Caco-2 (cell line): ENCODE results near the gene GART. TPM values are rescaled to one million over a fixed set of nuclear protein-coding genes. Genes with fewer than 3 reads are reported as not detected.

Experiments
- BruUV-seq: library from RNA; stranded (reverse); fragments of 400-500 nt; replicated peaks from 2 replicates; lab custom pipeline; 2021; lab: Mats Ljungman, UMichigan
- CTCF ChIA-PET: fragments of 300-600 bp; sonication (Branson Sonifier 250); formaldehyde crosslinking; loops from one replicate; lab custom pipeline; 2022; ENCODE audit warnings: antibody characterized with exemption; lab: Charles Lee
- POLR2A ChIA-PET: fragments of 300-600 bp; sonication (Branson Sonifier 250); formaldehyde crosslinking; loops from one replicate; lab custom pipeline; 2022; ENCODE audit warnings: antibody characterized with exemption; lab: Charles Lee
- DNase-seq, 2 experiments: peaks; one replicate each; pipeline versions ENCODE4 v3.0.0 to v3.0.0-alpha.2; 2020 to 2022
- H3K27me3 ChIP-seq: replicated peaks from 2 replicates; pipeline ENCODE4 v1.6.0; 2011; ENCODE audit warnings: low read length; ENCODE audit not compliant: control insufficient read depth, insufficient read depth
- H3K36me3 ChIP-seq: 2 replicates; pipeline ENCODE4 v1.5.1; 2011; ENCODE audit warnings: low read length; ENCODE audit not compliant: control insufficient read depth, insufficient read depth
- H3K4me1 ChIP-seq: fragments of 250-450 bp; sonication (Bioruptor Pico); 2 replicates; pipeline ENCODE4 v1.5.1; 2020; ENCODE audit warnings: mild to moderate bottlenecking
- H3K4me3 ChIP-seq: 2 replicates; pipeline ENCODE4 v1.5.1; 2011; ENCODE audit warnings: low read depth, mild to moderate bottlenecking, control low read depth, low read length
- H3K9me3 ChIP-seq: fragments of 250-450 bp; sonication (Bioruptor Pico); 2 replicates; pipeline ENCODE4 v1.5.1; 2020; ENCODE audit warnings: mild to moderate bottlenecking, moderate library complexity
- H3K27ac Mint-ChIP-seq: one replicate; pipeline ENCODE4 v1.8.0; 2022; ENCODE audit warnings: mixed read lengths; ENCODE audit not compliant: unreplicated experiment
- H3K27me3 Mint-ChIP-seq: one replicate; pipeline ENCODE4 v1.8.0; 2022; ENCODE audit warnings: mixed read lengths; ENCODE audit not compliant: insufficient read depth, unreplicated experiment
- H3K36me3 Mint-ChIP-seq: one replicate; pipeline ENCODE4 v1.8.0; 2022; ENCODE audit warnings: mild to moderate bottlenecking, mixed read lengths; ENCODE audit not compliant: insufficient read depth, unreplicated experiment
- H3K4me1 Mint-ChIP-seq: one replicate; pipeline ENCODE4 v1.8.0; 2022; ENCODE audit warnings: low read depth, mixed read lengths; ENCODE audit not compliant: unreplicated experiment
- H3K4me3 Mint-ChIP-seq: one replicate; pipeline ENCODE4 v1.8.0; 2022; ENCODE audit warnings: mild to moderate bottlenecking, moderate library complexity, mixed read lengths; ENCODE audit not compliant: unreplicated experiment
- H3K9me3 Mint-ChIP-seq: one replicate; pipeline ENCODE4 v1.8.0; 2022; ENCODE audit warnings: mixed read lengths; ENCODE audit not compliant: unreplicated experiment
- intact Hi-C: fragments of 100-400 bp; cut with micrococcal nuclease; formaldehyde crosslinking; loops from one replicate; pipeline ENCODE4 v1.10.0; 2022; ENCODE audit not compliant: unreplicated experiment
- total RNA-seq: library from RNA; stranded (reverse); gene quantifications from 2 replicates; pipeline ENCODE4 v1.2.3, GENCODE V29; 2022
- TF ChIP-seq, protein P1 (sequence below), 2 experiments: fragments of 200-600 bp in 1 of 2; IDR thresholded peaks; 1 replicate in 1 of 2; 2 replicates in 1 of 2; pipeline versions ENCODE4 v1.5.1 to v1.8.0; 2011 to 2022; ENCODE audit warnings: antibody characterized with exemption in 1 of 2, control low read depth in 1 of 2, inconsistent platforms in 1 of 2, low read depth in 1 of 2, low read length in 1 of 2, mild to moderate bottlenecking in 1 of 2, moderate library complexity in 1 of 2; ENCODE audit not compliant: insufficient read depth in 1 of 2, severe bottlenecking in 1 of 2, unreplicated experiment in 1 of 2

The GART gene
- total RNA-seq, 1 experiment from 2014 or later: 134 TPM

DNA sequence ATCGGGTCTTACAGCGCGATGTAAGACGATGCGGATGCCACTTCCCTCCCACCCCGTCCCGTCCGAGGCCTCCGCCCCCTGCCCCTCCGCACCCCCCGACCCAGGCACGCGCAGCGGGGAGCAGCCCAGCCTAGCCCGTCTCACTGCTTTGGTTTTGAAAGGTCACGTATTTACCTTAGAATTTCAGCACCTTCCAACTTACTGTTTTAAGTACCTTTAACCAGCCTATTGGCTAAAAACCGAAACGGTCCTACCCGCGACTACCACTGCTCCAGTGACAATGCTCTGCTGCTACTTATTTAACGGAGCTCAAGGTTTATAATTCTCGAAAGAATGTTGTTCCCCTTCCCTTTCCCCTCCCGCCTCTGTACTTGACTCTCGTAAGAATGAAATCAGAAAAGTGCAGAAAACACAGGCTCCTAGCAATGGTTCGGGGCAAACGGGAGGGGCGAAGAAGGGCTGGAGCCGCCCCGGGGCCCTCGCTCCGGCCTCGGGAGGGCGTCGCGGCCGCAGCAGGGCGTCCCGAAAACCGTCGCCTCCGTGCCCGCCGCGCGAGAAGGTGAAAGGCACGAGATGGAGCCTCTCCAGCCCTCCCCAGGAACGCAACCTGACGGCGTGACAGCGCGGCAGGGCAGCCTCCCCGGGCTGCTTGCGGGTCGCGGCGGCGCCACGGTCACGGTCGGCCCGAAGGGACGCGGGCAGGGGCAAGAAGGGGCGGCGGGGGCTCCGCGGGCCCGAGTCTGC lies 62.8 kb downstream of the GART start:
- no peaks in the 10 kb centered on the region for H3K27me3 ChIP-seq
- Mint-ChIP-seq H3K4me1 (peaks cover 4% of the 10 kb centered on the region), H3K27me3 (no peaks in the 10 kb centered on the region), H3K27ac (peak overlapping the region; percentile 89), H3K4me3 (peak overlapping the region; percentile 91), H3K36me3 (no peaks in the 10 kb centered on the region), H3K9me3 (no peaks in the 10 kb centered on the region)
- no peaks in the 10 kb centered on the region for H3K36me3 ChIP-seq
- peak overlapping the region; percentile 91 for H3K4me3 ChIP-seq
- peak; percentile 44 to 61 for DNase-seq
- BruUV-seq: no TSS peak
- peaks cover 6% of the 10 kb centered on the region; the same call in 1 of the 2 replicates for H3K4me1 ChIP-seq
- ChIA-PET CTCF (interaction anchor here (0.5 to 1.7 kb wide), 12 partner anchors 12 to 276 kb away, joined by 3 to 27 read pairs (median 6); partner anchors contain the start of genes DNAJC28, DONSON and IFNAR1), POLR2A (interaction anchor here (0.5 to 3.5 kb wide), 8 partner anchors 12 to 154 kb away, joined by 3 to 43 read pairs (median 10); partner anchors contain the start of genes DNAJC28, DONSON, IFNAR1 and SON)
- H3K9me3 ChIP-seq: no peaks in the 10 kb centered on the region
- intact Hi-C loops: no loop called here
- TF ChIP-seq, protein P1, sequence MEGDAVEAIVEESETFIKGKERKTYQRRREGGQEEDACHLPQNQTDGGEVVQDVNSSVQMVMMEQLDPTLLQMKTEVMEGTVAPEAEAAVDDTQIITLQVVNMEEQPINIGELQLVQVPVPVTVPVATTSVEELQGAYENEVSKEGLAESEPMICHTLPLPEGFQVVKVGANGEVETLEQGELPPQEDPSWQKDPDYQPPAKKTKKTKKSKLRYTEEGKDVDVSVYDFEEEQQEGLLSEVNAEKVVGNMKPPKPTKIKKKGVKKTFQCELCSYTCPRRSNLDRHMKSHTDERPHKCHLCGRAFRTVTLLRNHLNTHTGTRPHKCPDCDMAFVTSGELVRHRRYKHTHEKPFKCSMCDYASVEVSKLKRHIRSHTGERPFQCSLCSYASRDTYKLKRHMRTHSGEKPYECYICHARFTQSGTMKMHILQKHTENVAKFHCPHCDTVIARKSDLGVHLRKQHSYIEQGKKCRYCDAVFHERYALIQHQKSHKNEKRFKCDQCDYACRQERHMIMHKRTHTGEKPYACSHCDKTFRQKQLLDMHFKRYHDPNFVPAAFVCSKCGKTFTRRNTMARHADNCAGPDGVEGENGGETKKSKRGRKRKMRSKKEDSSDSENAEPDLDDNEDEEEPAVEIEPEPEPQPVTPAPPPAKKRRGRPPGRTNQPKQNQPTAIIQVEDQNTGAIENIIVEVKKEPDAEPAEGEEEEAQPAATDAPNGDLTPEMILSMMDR (IDR thresholded peaks at IDR 0.05; ENCODE audit: insufficient read depth in 1 of 2, low read depth in 1 of 2, low read length in 1 of 2, severe bottlenecking in 1 of 2, unreplicated experiment in 1 of 2): no peak

DNA sequence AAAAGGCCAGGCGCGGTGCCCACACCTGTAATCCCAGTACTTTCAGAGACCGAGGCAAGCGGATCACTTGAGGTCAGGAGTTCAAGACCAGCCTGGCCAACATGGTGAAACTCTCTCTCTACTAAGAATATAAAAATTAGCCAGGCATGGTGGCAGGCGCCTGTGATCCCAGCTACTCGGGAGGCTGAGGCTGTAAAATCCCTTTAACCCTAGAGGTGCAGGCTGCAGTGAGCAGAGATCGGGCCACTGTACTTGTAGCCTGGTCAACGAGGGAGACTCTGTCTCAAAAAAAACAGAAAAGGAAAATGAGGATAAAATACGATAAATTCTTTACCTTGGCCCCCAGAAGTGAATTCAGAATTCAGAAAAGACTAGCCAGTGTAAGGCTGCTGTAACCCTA lies 63.7 kb downstream of the GART start:
- Histone ChIP-seq H3K27me3 (no peaks in the 10 kb centered on the region), H3K4me3 (peak overlapping the region; percentile 91), H3K4me1 (peaks cover 6% of the 10 kb centered on the region; the same call in 1 of the 2 replicates), H3K9me3 (no peaks in the 10 kb centered on the region), H3K36me3 (no peaks in the 10 kb centered on the region)
- H3K4me3 Mint-ChIP-seq: peak overlapping the region; percentile 91
- TF ChIP-seq, protein P1 (IDR thresholded peaks at IDR 0.05; ENCODE audit: insufficient read depth in 1 of 2, low read depth in 1 of 2, low read length in 1 of 2, severe bottlenecking in 1 of 2, unreplicated experiment in 1 of 2): no peak
- H3K4me1 Mint-ChIP-seq: peaks cover 4% of the 10 kb centered on the region
- CTCF ChIA-PET: no interaction called here
- BruUV-seq: no TSS peak
- POLR2A ChIA-PET: no interaction called here
- DNase-seq: no peak
- H3K9me3 Mint-ChIP-seq: no peaks in the 10 kb centered on the region
- intact Hi-C loops: no loop called here
- peak overlapping the region; percentile 79 for H3K27ac Mint-ChIP-seq
- H3K36me3 Mint-ChIP-seq: no peaks in the 10 kb centered on the region
- H3K27me3 Mint-ChIP-seq: no peaks in the 10 kb centered on the region

DNA sequence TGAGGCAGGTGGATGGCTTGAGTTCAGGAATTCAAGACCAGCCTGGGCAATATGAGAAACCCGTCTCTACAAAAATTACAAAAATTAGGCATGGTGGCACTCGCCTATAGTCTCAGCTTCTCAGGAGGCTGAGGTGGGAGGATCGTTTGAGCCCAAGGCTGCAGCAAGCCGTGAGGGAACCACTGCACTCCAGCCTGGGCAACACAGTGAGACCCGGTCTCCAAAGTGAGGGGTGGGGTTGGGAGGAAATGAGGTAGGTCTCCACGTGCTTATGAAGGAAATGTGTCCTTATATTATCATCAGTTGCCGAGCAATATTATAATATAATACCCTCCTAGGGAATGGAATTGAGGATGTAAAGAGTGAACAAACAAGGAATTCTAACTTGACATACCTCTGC lies 64.9 kb downstream of the GART start:
- TF ChIP-seq, protein P1 (IDR thresholded peaks at IDR 0.05; ENCODE audit: insufficient read depth in 1 of 2, low read depth in 1 of 2, low read length in 1 of 2, severe bottlenecking in 1 of 2, unreplicated experiment in 1 of 2): no peak
- Histone ChIP-seq H3K27me3 (no peaks in the 10 kb centered on the region), H3K4me1 (peaks cover 6% of the 10 kb centered on the region; the same call in 1 of the 2 replicates), H3K4me3 (no peak overlapping the region), H3K36me3 (no peaks in the 10 kb centered on the region), H3K9me3 (no peaks in the 10 kb centered on the region)
- Mint-ChIP-seq H3K27me3 (no peaks in the 10 kb centered on the region), H3K27ac (no peak overlapping the region), H3K4me3 (peak overlapping the region; percentile 91), H3K9me3 (no peaks in the 10 kb centered on the region), H3K4me1 (peaks cover 4% of the 10 kb centered on the region), H3K36me3 (no peaks in the 10 kb centered on the region)
- CTCF ChIA-PET: no interaction called here
- DNase-seq: no peak
- no TSS peak for BruUV-seq
- intact Hi-C loops: no loop called here
- POLR2A ChIA-PET: no interaction called here
